ENCODE measurements around the gene NPHS1.

Gene NPHS1

DNA sequence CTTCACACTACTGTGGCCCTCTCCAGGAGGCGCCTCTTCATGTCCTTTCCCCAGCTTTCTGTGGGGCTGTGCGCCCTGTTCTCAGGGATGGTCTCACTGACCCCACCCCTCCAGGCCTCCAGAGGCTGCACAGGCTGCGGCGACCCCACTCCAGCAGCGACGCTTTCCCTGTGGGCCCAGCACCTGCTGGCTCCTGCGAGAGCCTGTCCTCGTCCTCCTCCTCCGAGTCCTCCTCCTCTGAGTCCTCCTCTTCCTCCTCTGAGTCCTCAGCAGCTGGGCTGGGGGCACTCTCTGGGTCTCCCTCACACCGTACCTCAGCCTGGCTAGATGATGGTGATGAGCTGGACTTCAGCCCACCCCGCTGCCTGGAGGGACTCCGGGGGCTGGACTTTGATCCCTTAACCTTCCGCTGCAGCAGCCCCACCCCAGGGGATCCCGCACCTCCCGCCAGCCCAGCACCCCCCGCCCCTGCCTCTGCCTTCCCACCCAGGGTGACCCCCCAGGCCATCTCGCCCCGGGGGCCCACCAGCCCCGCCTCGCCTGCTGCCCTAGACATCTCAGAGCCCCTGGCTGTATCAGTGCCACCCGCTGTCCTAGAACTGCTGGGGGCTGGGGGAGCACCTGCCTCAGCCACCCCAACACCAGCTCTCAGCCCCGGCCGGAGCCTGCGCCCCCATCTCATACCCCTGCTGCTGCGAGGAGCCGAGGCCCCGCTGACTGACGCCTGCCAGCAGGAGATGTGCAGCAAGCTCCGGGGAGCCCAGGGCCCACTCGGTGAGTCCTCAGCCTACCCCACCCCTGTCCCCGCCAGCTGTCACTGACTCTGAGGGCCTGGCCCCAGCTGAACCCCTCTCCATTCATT is 65.8 kb downstream of the NPHS1 start:
- DNase-seq = no peak

DNA sequence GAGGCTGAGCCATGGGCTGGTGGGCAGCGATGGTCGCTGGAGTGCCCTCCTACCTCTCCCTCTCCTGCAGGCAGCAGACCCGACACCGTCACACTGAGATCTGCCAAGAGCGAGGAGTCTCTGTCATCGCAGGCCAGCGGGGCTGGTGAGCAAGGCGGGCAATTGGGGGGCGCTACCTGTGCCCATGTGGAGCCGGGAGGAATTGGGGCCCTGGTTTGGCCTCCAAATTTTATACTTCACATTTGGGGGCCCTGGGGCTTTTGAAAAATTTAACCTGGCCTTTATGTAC is 67.0 kb downstream of the NPHS1 start:
- no peak for DNase-seq

DNA sequence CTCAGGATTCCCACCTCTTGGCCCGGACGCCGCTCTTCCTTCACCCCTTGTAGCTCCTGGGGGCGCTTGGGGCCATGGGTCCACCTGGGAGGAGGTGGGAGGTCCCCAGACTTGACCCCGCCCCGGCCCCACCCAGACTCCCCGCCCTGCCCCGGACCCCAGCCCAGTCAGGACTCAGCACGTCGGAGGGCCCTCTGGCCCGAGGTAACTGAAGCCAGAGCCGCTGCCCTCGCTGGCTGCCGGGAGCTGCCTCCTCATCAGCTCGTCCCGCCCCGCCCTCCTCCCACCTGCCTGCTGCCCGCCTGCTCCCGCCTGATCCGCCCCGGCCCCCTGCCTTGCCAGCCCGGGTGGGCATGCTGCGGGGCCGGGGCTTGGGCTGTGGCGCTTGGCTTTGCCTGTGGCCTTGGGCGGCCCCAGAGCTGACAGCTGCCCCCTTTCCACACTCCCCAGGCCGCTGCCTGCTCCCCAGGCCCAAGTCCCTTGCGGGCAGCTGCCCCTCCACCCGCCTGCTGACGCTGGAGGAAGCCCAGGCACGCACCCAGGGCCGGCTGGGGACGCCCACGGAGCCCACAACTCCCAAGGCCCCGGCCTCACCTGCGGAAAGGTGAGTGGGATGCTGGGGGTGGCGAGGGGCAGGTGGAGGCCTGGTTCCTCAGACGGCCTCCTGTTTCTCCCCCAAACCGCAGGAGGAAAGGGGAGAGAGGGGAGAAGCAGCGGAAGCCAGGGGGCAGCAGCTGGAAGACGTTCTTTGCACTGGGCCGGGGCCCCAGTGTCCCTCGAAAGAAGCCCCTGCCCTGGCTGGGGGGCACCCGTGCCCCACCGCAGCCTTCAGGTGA is 67.6 kb downstream of the NPHS1 start:
- no peak for DNase-seq

DNA sequence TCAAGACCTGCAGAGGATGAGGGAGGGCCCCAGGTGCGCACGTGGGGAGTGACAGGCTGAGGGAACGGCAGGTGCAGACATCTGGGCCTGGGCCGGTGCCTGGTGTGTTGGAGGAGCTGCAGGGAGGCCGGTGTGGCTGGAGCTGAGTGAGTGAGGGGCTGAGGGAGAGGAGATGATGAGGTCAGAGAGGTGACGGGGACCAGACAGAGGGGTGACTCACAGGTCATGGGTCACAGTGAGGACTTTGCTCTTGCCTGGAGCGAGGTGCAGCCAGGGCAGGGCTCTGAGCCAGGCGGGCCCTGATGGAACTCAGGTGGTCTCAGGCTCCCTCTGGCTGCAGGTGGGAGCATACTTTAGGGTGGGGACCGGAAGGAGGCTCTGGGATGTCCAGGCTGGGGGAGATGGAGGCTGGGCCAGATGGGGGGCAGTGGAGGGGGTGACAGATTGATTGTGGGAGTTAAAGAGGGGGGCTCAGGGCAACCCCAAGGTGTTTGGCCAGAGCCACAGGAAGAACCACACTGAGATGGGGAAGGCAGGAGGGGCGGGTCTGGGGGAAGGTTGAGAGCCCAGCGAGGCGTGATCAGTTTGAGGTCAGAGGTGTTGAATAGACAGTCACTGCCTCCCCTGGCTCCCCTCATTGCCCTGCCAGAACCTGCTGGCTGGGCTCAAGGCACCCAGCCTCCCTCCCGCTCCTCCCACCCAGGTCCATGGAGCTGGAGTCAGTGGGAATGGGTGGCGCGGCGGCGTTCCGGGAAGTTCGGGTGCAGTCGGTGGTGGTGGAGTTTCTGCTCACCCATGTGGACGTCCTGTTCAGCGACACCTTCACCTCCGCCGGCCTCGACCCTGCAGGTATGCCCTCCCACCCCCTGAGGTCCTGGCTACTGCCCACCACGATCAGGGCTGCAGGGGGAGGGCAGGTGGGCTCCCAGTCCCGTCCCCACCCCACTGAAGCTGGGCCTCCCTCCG is 68.6 kb downstream of the NPHS1 start:
- no peak for DNase-seq

DNA sequence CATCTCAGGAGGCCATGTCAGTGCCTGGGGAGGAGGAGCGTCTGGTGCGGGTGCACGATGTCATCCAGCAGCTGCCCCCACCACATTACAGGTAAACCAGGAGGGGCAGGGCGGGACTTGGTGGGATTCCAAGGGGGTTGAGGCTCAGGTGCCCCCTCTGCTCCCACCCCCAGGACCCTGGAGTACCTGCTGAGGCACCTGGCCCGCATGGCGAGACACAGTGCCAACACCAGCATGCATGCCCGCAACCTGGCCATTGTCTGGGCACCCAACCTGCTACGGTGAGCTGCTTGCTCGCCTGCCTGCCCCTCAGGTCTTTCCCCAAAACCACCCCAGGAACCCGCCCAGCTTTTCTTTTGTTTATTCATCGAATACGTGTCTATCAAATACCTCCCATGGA is 69.7 kb downstream of the NPHS1 start:
- DNase-seq = no peak

DNA sequence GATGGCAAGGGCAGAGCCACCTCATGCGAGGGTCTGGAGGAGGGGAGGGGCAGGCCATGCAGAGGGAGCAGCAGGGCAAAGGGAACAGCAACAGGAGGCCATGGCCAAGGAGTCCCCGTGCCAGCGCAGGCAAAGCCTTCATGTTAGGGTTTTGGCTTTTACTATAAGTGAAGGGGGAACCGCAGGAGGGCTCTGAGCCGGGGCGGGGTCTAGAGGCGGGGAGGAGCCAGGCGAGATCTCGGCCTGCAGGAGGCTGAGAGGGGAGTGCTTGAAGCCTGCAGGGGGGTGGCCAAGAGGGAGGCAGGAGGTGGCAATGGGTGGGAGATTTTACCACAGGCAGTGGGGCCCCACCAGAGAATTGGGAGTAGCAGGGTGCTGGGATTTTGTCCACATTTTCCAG is 70.7 kb downstream of the NPHS1 start:
- no peak for DNase-seq

DNA sequence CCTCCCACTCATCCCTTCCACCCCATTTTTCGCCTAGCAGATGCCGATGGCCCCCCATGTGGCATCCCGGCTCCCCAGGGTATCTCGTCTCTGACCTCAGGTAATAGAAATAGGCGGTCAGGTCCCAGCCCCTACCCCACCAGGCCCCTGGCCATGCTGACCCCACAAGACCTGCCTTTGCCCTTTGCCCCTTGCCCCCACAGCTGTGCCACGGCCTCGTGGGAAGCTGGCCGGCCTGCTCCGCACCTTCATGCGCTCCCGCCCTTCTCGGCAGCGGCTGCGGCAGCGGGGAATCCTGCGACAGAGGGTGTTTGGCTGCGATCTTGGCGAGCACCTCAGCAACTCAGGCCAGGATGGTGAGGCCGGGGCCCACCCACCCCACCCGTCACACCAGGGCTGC is 71.6 kb downstream of the NPHS1 start:
- no peak for DNase-seq

DNA sequence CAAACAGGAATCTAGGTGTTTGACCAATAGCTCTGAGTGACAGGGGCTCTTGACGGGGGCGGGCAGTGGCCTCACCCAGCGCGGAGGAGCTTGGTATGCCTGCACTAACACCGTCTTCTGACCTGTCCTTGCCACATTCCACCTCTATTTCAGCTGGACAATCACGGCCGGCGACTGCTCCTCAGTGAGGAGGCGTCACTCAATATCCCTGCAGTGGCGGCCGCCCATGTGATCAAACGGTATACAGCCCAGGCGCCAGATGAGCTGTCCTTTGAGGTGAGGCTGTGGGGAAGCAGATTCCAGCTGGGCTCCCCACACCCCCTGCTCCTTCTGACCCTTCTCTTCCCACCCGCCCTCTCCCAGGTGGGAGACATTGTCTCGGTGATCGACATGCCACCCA is 72.2 kb downstream of the NPHS1 start:
- no peak for DNase-seq

DNA sequence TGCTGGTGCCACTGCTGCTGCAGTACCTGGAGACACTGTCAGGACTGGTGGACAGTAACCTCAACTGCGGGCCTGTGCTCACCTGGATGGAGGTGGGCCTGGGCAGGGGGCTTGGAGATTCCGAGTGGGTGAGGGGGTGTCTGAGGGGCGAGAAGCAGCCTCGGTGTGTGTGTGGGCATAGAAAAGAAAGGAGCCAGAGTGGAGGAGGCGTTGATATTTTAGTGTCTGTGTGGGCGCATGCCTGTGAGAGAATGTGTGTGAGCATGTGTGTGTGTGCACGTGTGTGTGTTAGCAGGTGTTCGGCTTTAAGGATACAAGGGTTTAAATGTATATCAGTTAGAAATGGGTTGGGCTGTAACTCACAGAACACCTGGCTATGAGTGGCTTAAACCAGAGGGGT is 73.3 kb downstream of the NPHS1 start:
- DNase-seq = no peak

DNA sequence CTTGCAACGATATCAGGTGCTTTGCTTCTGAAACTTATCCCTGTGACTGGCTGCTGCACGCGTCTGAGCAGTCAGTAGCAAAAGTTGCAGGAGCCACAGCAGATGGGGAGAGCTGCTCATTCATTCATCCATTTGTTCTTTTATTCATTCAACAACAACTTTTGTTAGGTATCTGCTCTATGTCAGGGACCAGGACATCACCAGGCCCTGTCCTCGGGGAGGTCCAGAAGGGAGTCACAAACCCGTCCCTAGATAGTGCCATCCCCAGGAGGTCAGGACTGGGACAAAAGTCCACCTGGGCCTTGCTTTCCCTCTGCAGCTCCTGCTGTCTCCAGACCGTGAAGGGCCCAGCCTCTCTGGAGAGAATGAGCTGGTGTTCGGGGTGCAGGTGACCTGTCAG is 74.3 kb downstream of the NPHS1 start:
- DNase-seq = no peak

DNA sequence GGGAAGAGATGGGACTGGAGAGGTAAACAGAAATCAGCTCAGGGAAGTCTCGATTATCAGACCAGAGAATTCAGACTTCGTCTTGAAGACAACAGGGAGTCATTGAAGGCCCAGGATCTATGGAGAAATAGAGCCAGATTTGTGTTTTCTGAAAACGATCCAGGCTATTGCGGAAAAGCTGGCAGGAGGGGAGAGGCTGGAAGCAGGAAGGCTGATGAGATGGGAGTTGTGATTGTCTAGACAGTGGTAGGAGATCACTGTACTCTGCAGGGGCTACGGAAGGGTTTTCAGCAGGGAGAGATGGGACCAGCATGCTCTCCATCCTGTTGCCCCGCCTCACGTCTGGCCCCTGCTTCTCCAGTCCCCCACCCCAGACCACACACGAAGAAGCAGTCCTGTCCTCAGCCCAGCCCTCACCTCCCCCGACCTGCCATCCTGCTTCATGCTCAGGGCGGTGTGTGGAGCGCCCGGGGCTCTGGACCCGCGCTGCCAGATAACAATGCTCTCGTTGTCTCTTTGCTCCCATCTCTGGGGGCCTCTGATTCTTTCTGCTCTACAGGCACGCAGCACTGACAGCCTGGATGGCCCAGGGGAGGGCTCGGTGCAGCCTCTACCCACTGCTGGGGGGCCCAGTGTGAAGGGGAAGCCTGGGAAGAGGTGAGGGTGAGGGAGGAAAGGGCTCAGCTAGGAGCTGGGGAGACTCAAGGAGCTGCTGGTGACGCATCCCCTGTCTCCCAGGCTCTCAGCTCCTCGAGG is 75.0 kb downstream of the NPHS1 start:
- no peak for DNase-seq

DNA sequence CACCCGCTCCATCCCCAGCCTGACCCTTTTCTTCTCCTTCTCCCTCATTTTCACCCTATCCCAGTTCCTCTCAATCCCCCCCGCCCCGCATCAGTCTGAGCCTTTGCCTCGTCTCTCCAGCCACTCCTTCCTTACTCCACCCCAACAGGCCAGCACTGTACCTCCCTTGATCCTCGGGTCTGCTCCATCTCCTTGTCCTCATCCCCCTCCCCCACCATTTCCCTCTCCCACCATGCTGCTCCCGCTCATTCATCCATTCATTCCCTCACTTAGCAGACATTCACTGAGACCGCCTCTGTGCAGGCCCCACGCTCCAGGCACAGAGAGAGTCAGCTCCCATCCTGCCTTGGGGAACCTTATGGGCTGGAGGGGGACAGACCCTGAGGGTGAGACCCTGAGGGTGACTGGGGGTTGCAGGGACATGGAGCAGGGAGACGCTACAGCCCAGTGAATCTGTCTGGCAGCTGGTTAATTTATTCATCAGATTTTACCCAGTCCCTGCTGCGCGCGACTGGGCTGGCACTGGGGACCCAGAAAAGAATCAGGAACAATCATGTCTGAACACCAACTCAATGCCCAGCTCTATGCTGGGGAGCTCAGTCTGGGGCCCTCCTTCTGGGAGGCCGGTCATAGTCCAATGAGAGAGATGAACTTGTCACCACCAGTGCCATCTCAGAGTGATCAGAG is 76.1 kb downstream of the NPHS1 start:
- DNase-seq = no peak

All from activated CD4-positive, alpha-beta T cell treated with anti-CD3 and anti-CD28 coated beads, Interleukin-2, amount 50 U/mL, for 48 hours (primary cell).